Left lung (tissue), 10 donors: Measurements from ENCODE around the gene GPSM1. TPM values are rescaled to one million over a fixed set of nuclear protein-coding genes. Genes with fewer than 3 reads are reported as not detected.

Experiments
- ATAC-seq: fragments of 200-7000 bp; cut with Tn5 transposase; one replicate; pipeline ENCODE4 v1.9.1; 2020; ENCODE audit warnings: moderate library complexity
- DNase-seq, 4 donors: peaks; one replicate each; pipeline ENCODE4 v3.0.0-alpha.2; 2013 to 2020
- H3K27ac ChIP-seq, 2 donors: fragments of 200-600 bp; sonication (generic) in 1 of 2; one replicate each; pipeline versions ENCODE4 v1.5.0 to v1.8.0; 2020 to 2021
- H3K27me3 ChIP-seq, 2 donors: fragments of 200-600 bp; sonication (generic) in 1 of 2; one replicate each; pipeline versions ENCODE4 v1.5.0 to v1.8.0; 2020 to 2021
- H3K36me3 ChIP-seq, 2 donors: fragments of 200-600 bp; sonication (generic) in 1 of 2; one replicate each; pipeline versions ENCODE4 v1.5.0 to v1.8.0; 2020 to 2021
- H3K4me1 ChIP-seq, 2 donors: fragments of 200-600 bp; one replicate each; pipeline ENCODE4 v1.8.0; 2021
- H3K4me3 ChIP-seq, 2 donors: fragments of 200-600 bp; sonication (generic) in 1 of 2; one replicate each; pipeline versions ENCODE4 v1.5.0 to v1.8.0; 2020 to 2021; ENCODE audit warnings: mild to moderate bottlenecking in 1 of 2
- H3K9me3 ChIP-seq, 2 donors: fragments of 200-600 bp; sonication (generic) in 1 of 2; one replicate each; pipeline versions ENCODE4 v1.5.0 to v1.8.0; 2020 to 2021
- intact Hi-C, 2 donors: fragments of 100-400 bp; cut with DNase I; formaldehyde crosslinking; loops; one replicate each; pipeline versions ENCODE4 v1.11.2 to v1.14.2; 2022
- polyA plus RNA-seq, 6 donors: library from polyadenylated mRNA; unstranded; fragments of 120-200 nt; gene quantifications; one replicate each; pipeline ENCODE4 v1.2.1, GENCODE V29; 2013; ENCODE audit not compliant: insufficient read length in 6 of 6
- total RNA-seq, 2 donors: library from RNA; stranded (reverse); fragmentation: NEBNext Ultra II Directional; extraction: Animal tissue kit (Norgen Biotek cat#: 25700); gene quantifications; one replicate each; pipeline ENCODE4 v1.2.1, GENCODE V29; 2021
- TF ChIP-seq, protein P1 (sequence below), 2 donors: fragments of 200-600 bp; sonication (generic) in 1 of 2; IDR thresholded peaks; one replicate each; pipeline versions ENCODE4 v1.5.0 to v1.8.0; 2021; ENCODE audit warnings: antibody characterized with exemption in 2 of 2
- donor health status: DM: no; HTN: yes; CAD: no.
- donor health status: DM: no; HTN: no; CAD: no.

GPSM1 gene
- total and polyA plus RNA-seq, 8 donors = 21.7 to 84.3 (median 52.7) TPM

DNA sequence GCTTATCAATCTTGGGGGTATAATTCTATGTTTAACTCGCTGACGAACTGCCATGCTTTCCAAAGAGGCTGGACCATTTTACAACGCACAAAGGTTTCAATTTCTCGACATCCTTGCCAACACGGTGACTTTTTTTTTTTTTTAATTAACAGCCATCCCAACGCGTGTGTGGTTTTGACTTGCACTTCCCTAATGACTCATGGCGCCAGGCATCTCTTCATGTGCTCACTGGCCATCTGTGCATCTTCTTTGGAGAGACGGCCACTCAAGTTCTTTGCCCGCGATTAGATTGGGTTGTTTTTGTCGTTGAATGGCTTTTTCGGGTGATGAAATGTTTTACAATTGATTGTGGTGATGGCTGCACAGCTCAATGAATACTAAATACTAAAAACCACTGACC is 58.7 kb downstream of the GPSM1 start:
- Histone ChIP-seq H3K9me3 (no peaks in the 10 kb centered on the region), H3K27ac (no peak overlapping the region), H3K4me3 (no peak overlapping the region), H3K36me3 (peaks cover 0 to 95% of the 10 kb centered on the region in 2 donors), H3K27me3 (no peaks in the 10 kb centered on the region), H3K4me1 (no peaks in the 10 kb centered on the region)
- ATAC-seq (no peak), DNase-seq (no peak)
- intact Hi-C loops = no loop called here
- TF ChIP-seq, protein P1, sequence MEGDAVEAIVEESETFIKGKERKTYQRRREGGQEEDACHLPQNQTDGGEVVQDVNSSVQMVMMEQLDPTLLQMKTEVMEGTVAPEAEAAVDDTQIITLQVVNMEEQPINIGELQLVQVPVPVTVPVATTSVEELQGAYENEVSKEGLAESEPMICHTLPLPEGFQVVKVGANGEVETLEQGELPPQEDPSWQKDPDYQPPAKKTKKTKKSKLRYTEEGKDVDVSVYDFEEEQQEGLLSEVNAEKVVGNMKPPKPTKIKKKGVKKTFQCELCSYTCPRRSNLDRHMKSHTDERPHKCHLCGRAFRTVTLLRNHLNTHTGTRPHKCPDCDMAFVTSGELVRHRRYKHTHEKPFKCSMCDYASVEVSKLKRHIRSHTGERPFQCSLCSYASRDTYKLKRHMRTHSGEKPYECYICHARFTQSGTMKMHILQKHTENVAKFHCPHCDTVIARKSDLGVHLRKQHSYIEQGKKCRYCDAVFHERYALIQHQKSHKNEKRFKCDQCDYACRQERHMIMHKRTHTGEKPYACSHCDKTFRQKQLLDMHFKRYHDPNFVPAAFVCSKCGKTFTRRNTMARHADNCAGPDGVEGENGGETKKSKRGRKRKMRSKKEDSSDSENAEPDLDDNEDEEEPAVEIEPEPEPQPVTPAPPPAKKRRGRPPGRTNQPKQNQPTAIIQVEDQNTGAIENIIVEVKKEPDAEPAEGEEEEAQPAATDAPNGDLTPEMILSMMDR (IDR thresholded peaks at IDR 0.05) = no peak

- H3K4me1 ChIP-seq = no peaks in the 10 kb centered on the region
- H3K27ac ChIP-seq = no peak overlapping the region
- intact Hi-C loops = no loop called here
- no peak overlapping the region for H3K4me3 ChIP-seq
- no peaks in the 10 kb centered on the region for H3K9me3 ChIP-seq
- DNase-seq (no peak), ATAC-seq (no peak)
- TF ChIP-seq, protein P1 (IDR thresholded peaks at IDR 0.05) = no peak
- peaks cover 0 to 95% of the 10 kb centered on the region in 2 donors for H3K36me3 ChIP-seq
- H3K27me3 ChIP-seq = no peaks in the 10 kb centered on the region
Measured at GRCh38 chr9:136387217-136387616, 59.9 kb downstream of the GPSM1 start.

- Histone ChIP-seq H3K9me3 (no peaks in the 10 kb centered on the region), H3K27ac (no peak overlapping the region), H3K4me3 (no peak overlapping the region), H3K4me1 (no peaks in the 10 kb centered on the region), H3K36me3 (peaks cover 0 to 95% of the 10 kb centered on the region in 2 donors), H3K27me3 (no peaks in the 10 kb centered on the region)
- ATAC-seq (no peak), DNase-seq (no peak)
- intact Hi-C loops = no loop called here
- TF ChIP-seq, protein P1 (IDR thresholded peaks at IDR 0.05) = no peak
Measured at GRCh38 chr9:136389396-136389795, 62.1 kb downstream of the GPSM1 start.

DNA sequence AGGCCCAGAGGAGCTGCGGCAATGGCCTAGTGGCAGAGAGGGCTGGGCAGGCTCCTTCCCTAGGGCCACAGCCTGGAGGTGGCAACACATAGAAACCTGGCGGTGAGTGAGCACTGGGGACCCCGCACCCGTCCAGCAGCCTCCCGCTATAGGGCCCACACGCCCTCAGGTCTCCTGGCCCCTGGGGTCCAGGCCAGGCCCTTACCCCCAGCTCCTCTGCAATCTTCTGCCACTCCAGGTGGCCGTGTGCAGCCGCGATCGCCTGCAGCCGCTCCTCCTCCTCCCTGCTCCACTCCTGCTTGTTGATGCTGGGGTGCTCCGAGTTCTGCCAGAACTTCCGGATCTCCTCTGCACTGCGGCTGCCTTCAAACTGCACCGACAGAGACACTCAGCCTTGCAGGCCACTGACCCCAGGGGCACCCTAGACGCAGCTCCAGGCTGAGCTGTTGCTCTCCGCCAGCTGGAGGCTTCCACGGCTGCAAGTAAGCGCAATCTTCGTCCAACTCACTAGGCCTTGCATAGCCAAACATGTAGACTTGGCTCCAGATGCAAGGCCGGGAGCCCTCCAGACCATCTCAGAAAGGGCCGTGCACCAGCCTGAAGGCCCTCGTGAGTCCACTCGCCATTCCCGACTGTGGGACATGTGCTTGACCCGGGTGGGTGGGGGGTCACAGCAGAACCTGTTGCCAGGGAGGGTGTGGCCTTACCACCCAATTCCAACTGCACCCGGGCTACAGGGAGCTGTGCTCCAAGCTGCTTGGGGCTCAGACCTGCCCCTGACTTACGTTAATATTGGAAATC is 64.6 kb downstream of the GPSM1 start:
- H3K4me3 ChIP-seq = no peak overlapping the region
- TF ChIP-seq, protein P1 (IDR thresholded peaks at IDR 0.05) = no peak
- H3K4me1 ChIP-seq = no peaks in the 10 kb centered on the region
- ATAC-seq (no peak), DNase-seq (no peak)
- H3K36me3 ChIP-seq = peaks cover 0 to 98% of the 10 kb centered on the region in 2 donors
- H3K9me3 ChIP-seq = no peaks in the 10 kb centered on the region
- intact Hi-C loops = no loop called here
- H3K27me3 ChIP-seq = no peaks in the 10 kb centered on the region
- no peak overlapping the region for H3K27ac ChIP-seq

DNA sequence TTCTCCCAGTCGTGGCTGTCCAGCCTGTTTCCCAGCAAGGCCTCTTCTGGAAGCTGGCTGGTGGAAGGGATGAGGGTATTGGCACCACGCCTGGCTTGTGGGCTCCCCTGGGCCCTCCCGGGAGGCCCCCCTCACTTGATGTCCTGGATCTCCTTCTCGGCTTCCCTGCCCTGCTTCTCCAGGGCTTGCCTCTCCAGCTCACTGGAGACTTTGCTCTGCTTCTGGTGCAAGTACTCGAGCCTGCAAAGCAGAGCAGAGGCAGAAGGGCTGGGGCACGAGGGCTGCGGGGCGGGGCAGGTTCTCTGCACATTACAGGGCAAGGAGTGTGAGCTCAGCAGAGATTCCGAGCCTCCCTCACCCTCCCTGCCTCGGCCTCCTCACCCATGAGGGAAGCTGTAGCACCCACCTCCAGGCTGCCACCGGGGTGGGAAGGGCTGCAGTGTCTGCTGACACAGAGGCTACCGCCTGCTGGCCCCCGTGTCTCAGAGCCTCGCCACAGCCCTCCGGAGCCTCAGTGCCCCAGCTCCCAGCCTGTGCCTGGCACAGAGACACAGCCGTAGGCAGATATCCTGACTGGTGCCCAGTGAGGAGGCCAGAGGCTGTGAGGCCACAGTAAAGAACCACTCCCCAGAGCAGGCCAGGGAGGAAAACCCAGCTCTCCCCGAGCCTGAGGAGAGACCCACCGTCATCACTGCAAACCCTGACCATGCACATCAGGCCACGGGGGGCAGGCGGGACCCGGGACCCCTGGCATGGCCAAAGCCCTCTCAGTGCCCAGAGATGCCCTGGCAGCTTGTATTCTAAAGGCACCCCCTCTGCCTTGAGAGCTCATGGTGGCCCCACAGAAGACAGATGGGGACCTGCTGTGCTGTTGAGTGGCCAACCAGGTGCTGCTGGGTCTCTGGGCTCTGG is 65.5 kb downstream of the GPSM1 start:
- TF ChIP-seq, protein P1 (IDR thresholded peaks at IDR 0.05) = no peak
- ATAC-seq = no peak

More for the DNA sequence above, 65.5 kb downstream of the GPSM1 start:
- Histone ChIP-seq H3K27ac (no peak overlapping the region), H3K4me1 (peaks cover 0 to under 1% of the 10 kb centered on the region in 2 donors), H3K36me3 (peaks cover 0 to 95% of the 10 kb centered on the region in 2 donors), H3K4me3 (no peak overlapping the region), H3K9me3 (no peaks in the 10 kb centered on the region), H3K27me3 (no peaks in the 10 kb centered on the region)
- DNase-seq = no peak
- intact Hi-C loops = no loop called here
